Endothelial cell of umbilical vein (primary cell): ENCODE measurements around the gene UROD. TPM values are rescaled to one million over a fixed set of nuclear protein-coding genes. Genes with fewer than 3 reads are reported as not detected.

Source experiments
- BruUV-seq: library from RNA; stranded (reverse); fragments of 400-500 nt; replicated peaks from 2 replicates; lab custom pipeline; 2021; lab: Mats Ljungman, UMichigan
- CTCF ChIA-PET: fragments of 300-600, 350-600 bp; sonication (Branson Sonifier 250); formaldehyde crosslinking; loops from one replicate; lab custom pipeline; 2021; ENCODE audit warnings: antibody characterized with exemption, inconsistent platforms; lab: Charles Lee
- POLR2A ChIA-PET: fragments of 300-600, 350-600 bp; sonication (Branson Sonifier 250); formaldehyde crosslinking; loops from one replicate; lab custom pipeline; 2021; ENCODE audit warnings: antibody characterized with exemption, inconsistent platforms; lab: Charles Lee
- DNase-seq: peaks from one replicate; pipeline ENCODE4 v3.0.0-alpha.2; 2011; ENCODE audit warnings: low read depth, low spot score
- FAIRE-seq: peaks from 2 replicates; lab custom pipeline; 2011; peaks lifted over from hg19 to GRCh38; lab: Jason Lieb, UNC
- H2AFZ ChIP-seq: 2 replicates; pipeline ENCODE4 v1.6.0; 2012; ENCODE audit warnings: low read depth, low read length, control low read depth, inconsistent platforms
- H3K27ac ChIP-seq: 2 replicates; pipeline ENCODE4 v1.5.1; 2011; ENCODE audit warnings: low read depth, mild to moderate bottlenecking, control low read depth, low read length, moderate library complexity; ENCODE audit not compliant: insufficient read depth
- H3K27me3 ChIP-seq, 2 experiments: 2 replicates each; pipeline versions ENCODE4 v1.6.0 to v1.6.1; 2011; ENCODE audit warnings: low read length in 2 of 2, mixed read lengths in 1 of 2; ENCODE audit not compliant: control insufficient read depth in 2 of 2, insufficient read depth in 2 of 2
- H3K36me3 ChIP-seq, 2 experiments: 2 replicates in 1 of 2; 3 replicates in 1 of 2; pipeline ENCODE4 v1.5.1; 2011; ENCODE audit warnings: low read length in 2 of 2, mild to moderate bottlenecking in 1 of 2, moderate library complexity in 1 of 2; ENCODE audit not compliant: control insufficient read depth in 2 of 2, insufficient read depth in 2 of 2; ENCODE audit errors: extremely low read depth in 1 of 2
- H3K4me1 ChIP-seq: 3 replicates; pipeline ENCODE4 v1.5.1; 2011; ENCODE audit warnings: mild to moderate bottlenecking, low read length; ENCODE audit not compliant: control insufficient read depth, insufficient read depth; ENCODE audit errors: extremely low read depth
- H3K4me2 ChIP-seq: 2 replicates; pipeline ENCODE4 v1.6.1; 2011; ENCODE audit warnings: low read length, control low read depth, mixed read lengths; ENCODE audit not compliant: insufficient read depth
- H3K4me3 ChIP-seq, 3 experiments: fragments of 200-600 bp in 1 of 3; sonication (generic), shearing (Covaris generic) in 1 of 3; replicated peaks in 1 of 3; 2 replicates each; pipeline ENCODE4 v1.5.1; 2011 to 2016; ENCODE audit warnings: control low read depth in 3 of 3, low read length in 3 of 3, mild to moderate bottlenecking in 2 of 3, inconsistent platforms in 1 of 3, low read depth in 1 of 3, moderate library complexity in 1 of 3; ENCODE audit not compliant: insufficient read depth in 1 of 3
- H3K79me2 ChIP-seq: 2 replicates; pipeline ENCODE4 v1.6.0; 2012; ENCODE audit warnings: low read length, inconsistent platforms; ENCODE audit not compliant: control insufficient read depth, insufficient read depth
- H3K9ac ChIP-seq: replicated peaks from 2 replicates; pipeline ENCODE3; 2011; ENCODE audit warnings: low read length, control low read depth; ENCODE audit not compliant: insufficient read depth; ENCODE audit errors: extremely low read depth
- H3K9me1 ChIP-seq: replicated peaks from 3 replicates; pipeline ENCODE4 v1.6.0; 2011; ENCODE audit warnings: mild to moderate bottlenecking, low read length; ENCODE audit not compliant: control insufficient read depth, insufficient read depth; ENCODE audit errors: extremely low read depth
- H3K9me3 ChIP-seq: replicated peaks from 2 replicates; pipeline ENCODE4 v1.5.1; 2012; ENCODE audit warnings: low read length, inconsistent platforms; ENCODE audit not compliant: control insufficient read depth, insufficient read depth
- H4K20me1 ChIP-seq: replicated peaks from 2 replicates; pipeline ENCODE3; 2011; ENCODE audit warnings: mild to moderate bottlenecking, low read length; ENCODE audit not compliant: control insufficient read depth, insufficient read depth; ENCODE audit errors: extremely low read depth
- GATA2 ChIP-seq: IDR thresholded peaks from 2 replicates; pipeline ENCODE4 v1.7.0; 2011; ENCODE audit warnings: low read depth, mild to moderate bottlenecking, moderate library complexity, mixed read lengths, low read length; ENCODE audit not compliant: insufficient read length, insufficient read depth
- JUN ChIP-seq: IDR thresholded peaks from 2 replicates; pipeline ENCODE4 v1.6.1; 2011; ENCODE audit warnings: borderline replicate concordance, low read depth; ENCODE audit not compliant: insufficient read length, insufficient read depth
- MAX ChIP-seq: IDR thresholded peaks from 2 replicates; pipeline ENCODE4 v1.6.1; 2011; ENCODE audit not compliant: insufficient read depth, insufficient read length
- MYC ChIP-seq: IDR thresholded peaks from one replicate; pipeline ENCODE4 v1.6.1; 2011; ENCODE audit warnings: mild to moderate bottlenecking, low read depth, low read length
- POLR2A ChIP-seq: IDR thresholded peaks from 2 replicates; pipeline ENCODE4 v1.6.1; 2012; ENCODE audit warnings: low read depth, mild to moderate bottlenecking, control low read depth, low read length
- POLR2AphosphoS5 ChIP-seq: IDR thresholded peaks from 2 replicates; pipeline ENCODE4 v1.6.1; 2012; ENCODE audit warnings: low read depth, mild to moderate bottlenecking, control low read depth, low read length, moderate library complexity; ENCODE audit not compliant: insufficient read depth
- dilution Hi-C: fragments of 300-500 bp; cut with MboI; formaldehyde crosslinking; loops from one replicate; pipeline ENCODE4 v1.15.0; 2019; ENCODE audit warnings: low sequenced_read_pairs; ENCODE audit not compliant: extremely low pct_ligation_motif_present
- intact Hi-C: fragments of 100-400 bp; cut with micrococcal nuclease; formaldehyde crosslinking; loops from one replicate; pipeline ENCODE4 v1.10.0; 2022
- polyA plus RNA-seq, 4 experiments: library from polyadenylated mRNA; depleted of rRNA in 3 of 4; stranded (reverse) in 3 of 4; unstranded in 1 of 4; fragments of >200 nt; gene quantifications; 2 replicates each; pipeline versions ENCODE4 v1.2.1 to v1.2.3, GENCODE V29; 2011 to 2012; ENCODE audit warnings: missing spikeins in 1 of 4
- total RNA-seq: library from RNA; stranded (reverse); gene quantifications from 2 replicates; pipeline ENCODE4 v1.2.3, GENCODE V29; 2021

UROD gene
- total and polyA plus RNA-seq, 2 donors (not counting 3 experiments of a cell fraction or from before 2014, with no cell fraction given), result 192 to 636 TPM

- ChIA-PET POLR2A (no interaction called here), CTCF (no interaction called here)
- H3K9ac ChIP-seq, result no peak overlapping the region
- no peak overlapping the region for H3K4me2 ChIP-seq
- H3K27ac ChIP-seq, result no peak overlapping the region
- dilution Hi-C loops, result no loop called here
- no TSS peak for BruUV-seq
- intact Hi-C loops, result no loop called here
- H3K79me2 ChIP-seq, result no peaks in the 10 kb centered on the region
- no peaks in the 10 kb centered on the region for H4K20me1 ChIP-seq
- H3K36me3 ChIP-seq, result no peaks in the 10 kb centered on the region
- DNase-seq (no peak), FAIRE-seq (no peak)
- H3K9me3 ChIP-seq, result no peaks in the 10 kb centered on the region
- H3K4me1 ChIP-seq, result no peaks in the 10 kb centered on the region
- TF ChIP-seq MAX (no peak), JUN (no peak), GATA2 (no peak), MYC (no peak), POLR2AphosphoS5 (no peak)
- H3K9me1 ChIP-seq, result no peaks in the 10 kb centered on the region
- H3K4me3 ChIP-seq, result no peak overlapping the region
- no peak overlapping the region for H2AFZ ChIP-seq
- no peaks in the 10 kb centered on the region for H3K27me3 ChIP-seq
Observed at GRCh38 chr1:45043094-45043493, 31.0 kb downstream of the UROD start.

GRCh38 chr1:45044916-45045315, 32.9 kb downstream of the UROD start:
- CTCF ChIA-PET, result no interaction called here

More at GRCh38 chr1:45044916-45045315, 32.9 kb downstream of the UROD start:
- Histone ChIP-seq H3K4me2 (no peak overlapping the region), H3K27me3 (no peaks in the 10 kb centered on the region), H4K20me1 (no peaks in the 10 kb centered on the region), H3K79me2 (no peaks in the 10 kb centered on the region), H3K4me3 (no peak overlapping the region), H3K36me3 (no peaks in the 10 kb centered on the region), H2AFZ (no peak overlapping the region), H3K9ac (no peak overlapping the region), H3K9me1 (no peaks in the 10 kb centered on the region), H3K4me1 (no peaks in the 10 kb centered on the region), H3K27ac (no peak overlapping the region), H3K9me3 (no peaks in the 10 kb centered on the region)
- FAIRE-seq (no peak), DNase-seq (no peak)
- intact Hi-C loops (no loop called here), dilution Hi-C loops (no loop called here)
- no TSS peak for BruUV-seq
- TF ChIP-seq POLR2A, result no peak
- no peak for TF ChIP-seq POLR2AphosphoS5
- TF ChIP-seq GATA2, result no peak
- POLR2A ChIA-PET, result no interaction called here
